Hematopoietic multipotent progenitor cell treated with erythropoietin and hydrocortisone succinate and interleukin-3 and kit ligand, for 6 days (in vitro differentiated cells): ENCODE data around the gene FYB2.

ENCODE experiments used
- DNase-seq: peaks from one replicate; pipeline ENCODE4 v3.0.0-alpha.2; 2015

Gene FYB2, protein sequence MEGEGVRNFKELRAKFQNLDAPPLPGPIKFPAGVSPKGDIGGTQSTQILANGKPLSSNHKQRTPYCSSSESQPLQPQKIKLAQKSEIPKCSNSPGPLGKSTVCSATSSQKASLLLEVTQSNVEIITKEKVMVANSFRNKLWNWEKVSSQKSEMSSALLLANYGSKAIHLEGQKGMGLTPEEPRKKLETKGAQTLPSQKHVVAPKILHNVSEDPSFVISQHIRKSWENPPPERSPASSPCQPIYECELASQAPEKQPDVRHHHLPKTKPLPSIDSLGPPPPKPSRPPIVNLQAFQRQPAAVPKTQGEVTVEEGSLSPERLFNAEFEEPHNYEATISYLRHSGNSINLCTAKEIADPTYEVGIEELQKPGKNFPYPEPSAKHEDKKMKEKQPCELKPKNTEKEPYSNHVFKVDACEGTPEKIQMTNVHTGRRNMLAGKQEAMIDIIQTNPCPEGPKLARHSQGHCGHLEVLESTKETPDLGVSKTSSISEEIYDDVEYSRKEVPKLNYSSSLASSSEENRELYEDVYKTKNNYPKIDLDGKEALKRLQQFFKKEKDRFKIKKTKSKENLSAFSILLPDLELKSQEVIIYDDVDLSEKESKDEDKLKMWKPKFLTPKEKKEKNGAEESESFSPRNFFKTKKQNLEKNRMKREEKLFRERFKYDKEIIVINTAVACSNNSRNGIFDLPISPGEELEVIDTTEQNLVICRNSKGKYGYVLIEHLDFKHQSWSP

DNA sequence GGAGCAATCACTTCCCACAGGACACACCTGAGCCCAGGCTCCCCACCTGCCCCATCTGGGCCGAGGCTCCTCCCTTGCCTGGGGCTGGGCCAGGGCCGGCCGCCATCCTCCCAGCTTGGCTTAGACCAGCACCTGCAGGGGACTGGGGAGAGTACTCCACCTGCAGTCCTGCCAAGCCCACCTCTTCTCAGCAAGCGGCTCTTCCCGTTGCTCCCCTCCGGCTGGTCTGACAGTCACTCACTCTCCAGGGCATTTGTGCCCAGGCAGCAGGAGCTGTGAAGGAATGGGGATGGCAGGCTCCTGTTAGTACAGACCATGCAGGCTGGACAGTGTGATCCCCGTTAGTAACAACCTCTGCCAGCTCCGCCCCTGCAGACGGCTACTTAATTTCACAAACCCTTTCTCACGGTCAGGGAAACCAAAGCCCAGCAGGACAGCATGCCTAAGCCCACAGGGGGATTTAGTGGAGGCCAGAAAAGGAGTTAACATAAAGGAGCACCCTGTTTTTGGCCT lies at the start of gene FYB2:
FYB2 (minus strand) TSS at position 18 of the 513 bp plus-strand sequence. CDS start 114 bp downstream, outside the sequence.
- DNase-seq = no peak

- no peak for DNase-seq
These were observed 49.6 kb upstream of the FYB2 start for GRCh38 chr1:56868761-56869160.

DNA sequence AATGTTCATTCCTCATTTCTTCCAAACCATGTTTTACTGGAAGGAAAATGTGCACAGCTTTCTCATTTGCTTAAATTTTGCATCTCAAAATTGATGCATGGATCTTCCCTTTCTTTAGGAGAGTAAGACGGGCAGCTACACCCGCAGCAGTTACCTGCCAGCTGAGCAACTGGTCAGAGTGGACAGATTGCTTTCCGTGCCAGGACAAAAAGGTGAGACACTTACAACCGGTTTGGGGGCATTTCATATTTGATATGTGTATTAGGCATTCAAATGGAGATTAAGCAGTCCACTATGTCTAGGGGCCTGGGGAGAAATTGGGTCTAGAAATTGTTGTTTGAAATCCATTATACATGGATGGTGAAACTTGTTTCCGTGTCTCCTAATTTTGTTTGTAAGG lies 48.3 kb upstream of the FYB2 start:
- DNase-seq = no peak

DNA sequence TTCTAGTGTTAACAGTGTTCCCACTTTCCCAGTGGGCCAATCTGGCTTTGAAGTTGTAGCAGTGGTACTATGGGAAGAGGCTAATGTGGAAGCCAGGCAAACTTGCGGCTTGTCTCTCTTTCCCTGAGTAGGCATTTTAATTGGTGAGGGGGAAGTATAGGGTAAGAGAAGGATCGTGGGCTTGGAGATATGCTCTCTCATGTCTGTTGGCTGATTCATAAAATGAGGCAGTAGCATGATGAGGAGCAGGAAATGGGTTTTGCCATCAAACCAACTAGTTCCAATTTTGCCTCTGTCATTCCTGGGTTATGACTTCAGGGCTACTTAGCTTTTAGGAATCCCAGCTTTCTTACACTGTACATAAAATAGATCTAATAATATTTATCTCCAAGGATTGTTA lies 47.5 kb upstream of the FYB2 start:
- DNase-seq = no peak

DNA sequence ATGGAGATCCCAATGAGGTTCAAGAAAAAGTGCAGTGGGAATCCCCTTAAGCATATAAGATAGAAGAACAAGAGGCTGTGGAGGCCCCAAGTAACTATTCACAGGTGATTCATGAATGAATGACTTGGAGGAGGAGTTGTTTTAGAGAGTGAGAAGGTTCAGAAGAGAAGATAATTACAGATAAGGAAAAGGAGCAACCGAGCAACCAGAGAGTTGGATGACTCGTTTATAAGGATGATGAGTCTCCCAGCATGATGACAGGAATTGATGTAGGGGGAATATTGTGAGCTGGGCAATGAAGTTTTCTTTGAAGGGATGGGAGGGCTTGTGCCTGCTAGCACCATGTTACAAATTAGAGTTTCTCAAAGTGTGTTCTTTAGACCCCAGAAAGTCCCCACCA lies 45.2 kb upstream of the FYB2 start:
- DNase-seq = no peak

GRCh38 chr1:56863265-56863992 lies 44.2 kb upstream of the FYB2 start:
- no peak for DNase-seq

- no peak for DNase-seq
These were observed 40.1 kb upstream of the FYB2 start for GRCh38 chr1:56859287-56859686.

- DNase-seq = no peak
These were observed 37.0 kb upstream of the FYB2 start for GRCh38 chr1:56856186-56856585.

DNA sequence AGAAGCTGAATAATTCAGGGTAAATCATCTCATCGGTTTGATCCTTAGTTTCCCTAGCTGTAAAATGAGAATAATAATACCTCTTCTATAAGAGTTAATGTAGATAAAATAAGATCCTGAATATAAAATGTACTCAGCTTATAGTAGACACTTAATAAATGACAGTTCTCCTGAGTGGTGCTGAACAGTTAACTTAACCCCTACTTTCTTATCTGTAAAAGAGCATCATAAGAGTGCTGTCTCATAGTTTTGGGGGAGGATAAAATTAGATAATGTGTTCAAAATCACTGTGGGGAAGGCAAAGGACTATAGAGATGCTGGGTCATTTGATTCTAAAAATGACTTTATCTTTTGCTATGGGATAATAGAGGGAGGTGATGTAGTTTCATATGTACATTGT lies 36.0 kb upstream of the FYB2 start:
- DNase-seq = no peak

DNA sequence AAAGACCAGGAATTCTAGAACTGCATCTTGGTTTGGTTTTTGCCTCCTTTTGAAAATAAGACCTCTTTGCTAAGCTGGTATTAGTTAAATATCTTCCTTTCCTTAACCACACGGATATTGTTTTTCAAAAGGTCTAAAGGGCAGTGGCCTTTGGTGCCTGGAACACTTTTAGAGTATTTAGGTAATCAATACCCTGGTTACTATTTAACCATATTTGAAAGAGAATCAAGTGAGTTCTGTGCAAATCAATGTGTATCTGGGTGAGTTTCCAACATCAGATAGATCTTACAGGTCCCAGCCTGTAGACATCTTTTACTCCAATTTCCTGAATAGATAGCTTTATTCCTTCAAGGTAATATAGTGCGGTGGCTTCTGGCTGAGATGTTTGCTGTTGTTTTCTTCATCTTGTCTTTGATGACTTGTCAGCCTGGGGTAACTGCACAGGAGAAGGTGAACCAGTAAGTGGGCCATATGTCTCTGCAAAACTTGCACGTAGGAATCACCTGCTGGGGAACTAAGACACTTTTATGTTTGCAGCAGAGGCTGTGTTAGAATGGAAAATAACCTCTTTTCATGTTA lies 35.4 kb upstream of the FYB2 start, which contains the start of gene C8A:
C8A (plus strand) TSS at position 277 of the 579 bp plus-strand sequence; CDS start at position 382, 105 bp downstream.
- no peak for DNase-seq

DNA sequence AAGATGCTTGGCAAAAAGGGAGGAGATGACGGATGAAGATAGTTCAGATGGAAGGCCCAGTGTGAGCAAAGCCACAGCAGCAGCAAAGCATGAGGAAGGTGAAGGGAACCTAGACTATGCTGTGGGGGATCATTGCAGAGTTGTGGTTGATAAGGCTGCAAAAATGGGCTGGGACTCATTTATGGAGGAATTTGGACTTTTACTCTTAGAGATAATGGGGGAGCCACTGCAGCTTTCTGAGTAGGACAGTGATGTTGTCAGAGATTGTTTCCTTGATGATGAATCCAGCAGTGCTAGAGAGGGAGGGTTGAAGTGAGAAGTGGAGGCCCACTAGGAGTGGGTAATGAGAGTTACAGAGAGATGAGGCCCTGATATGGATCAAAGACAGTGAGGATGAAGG lies 33.3 kb upstream of the FYB2 start:
- DNase-seq = no peak

GRCh38 chr1:56850922-56851321 lies 31.7 kb upstream of the FYB2 start:
- DNase-seq = no peak

GRCh38 chr1:56850411-56850810 lies 31.2 kb upstream of the FYB2 start:
- DNase-seq = no peak

- DNase-seq = no peak
These were observed 30.5 kb upstream of the FYB2 start for GRCh38 chr1:56849750-56850149.

GRCh38 chr1:56845343-56845742 lies 26.1 kb upstream of the FYB2 start:
- DNase-seq = no peak

GRCh38 chr1:56844545-56845136 lies 25.4 kb upstream of the FYB2 start:
- DNase-seq = no peak

- no peak for DNase-seq
These were observed 24.3 kb upstream of the FYB2 start for GRCh38 chr1:56843544-56843943.

DNA sequence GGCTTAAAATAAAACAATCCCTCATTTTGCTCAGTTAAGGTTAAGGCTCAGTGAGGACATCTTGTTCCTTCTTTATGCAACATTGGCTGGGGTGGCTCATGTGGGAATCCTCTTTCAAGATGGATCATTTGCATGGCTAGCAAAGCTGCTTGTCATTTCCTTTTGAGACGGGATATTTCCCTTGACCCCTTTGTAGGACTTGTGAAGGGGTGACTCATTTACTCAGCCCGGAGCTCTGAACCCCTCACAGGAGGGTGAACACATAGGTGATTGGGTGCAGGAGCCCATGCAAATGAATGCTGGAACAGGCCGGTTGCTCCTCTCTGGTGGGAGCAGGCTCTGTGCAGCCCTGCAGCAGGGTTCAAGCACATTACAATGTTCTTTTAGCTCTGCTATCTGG lies 19.6 kb upstream of the FYB2 start:
- DNase-seq = no peak

- DNase-seq = no peak
These were observed 18.2 kb upstream of the FYB2 start for GRCh38 chr1:56837244-56837939.

GRCh38 chr1:56836359-56836758 lies 17.2 kb upstream of the FYB2 start:
- no peak for DNase-seq

DNA sequence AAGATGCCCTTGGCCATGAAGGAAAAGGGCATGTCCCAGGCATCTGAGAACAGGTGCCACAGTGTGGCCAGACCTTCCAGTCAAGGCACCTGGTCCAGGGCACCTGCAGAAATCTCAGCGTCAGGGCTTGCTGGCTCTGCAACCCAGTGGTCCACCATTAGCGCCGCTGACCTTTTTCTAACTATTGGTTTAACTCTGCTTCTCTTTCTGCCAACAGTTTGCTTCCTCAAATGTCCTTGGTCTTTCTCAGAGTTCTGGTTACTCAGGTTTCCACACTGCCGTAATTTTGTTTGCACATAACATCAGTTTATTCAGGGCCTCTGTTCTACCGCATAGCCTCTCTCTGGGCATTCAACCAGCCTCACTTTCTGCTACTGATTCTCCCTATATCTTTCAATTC lies 16.5 kb upstream of the FYB2 start:
- DNase-seq = no peak
